Frontal cortex (tissue), 4 donors: Measurements from ENCODE around the gene BBS2. TPM values are rescaled to one million over a fixed set of nuclear protein-coding genes. Genes with fewer than 3 reads are reported as not detected.
"Not testable (repeated sequence)": the region's sequence is repeated elsewhere in the genome, so short reads cannot be mapped to it uniquely, and the experiment has no call there.

Source experiments
- DNase-seq, 2 donors: peaks; one replicate each; pipeline ENCODE4 v3.0.0; 2012; ENCODE audit warnings: low spot score in 2 of 2
- FAIRE-seq: peaks from 2 replicates; lab custom pipeline; 2012; peaks lifted over from hg19 to GRCh38; lab: Jason Lieb, UNC
- total RNA-seq: library from RNA; depleted of rRNA; stranded (reverse); fragments of >200 nt; gene quantifications from one replicate; pipeline ENCODE4 v1.2.3, GENCODE V29; 2014
- donor health status: control.
- donor health status: control.
- donor health status: control.

Gene BBS2
- total RNA-seq, 1 donor from 2014 or later: 144 TPM

DNA sequence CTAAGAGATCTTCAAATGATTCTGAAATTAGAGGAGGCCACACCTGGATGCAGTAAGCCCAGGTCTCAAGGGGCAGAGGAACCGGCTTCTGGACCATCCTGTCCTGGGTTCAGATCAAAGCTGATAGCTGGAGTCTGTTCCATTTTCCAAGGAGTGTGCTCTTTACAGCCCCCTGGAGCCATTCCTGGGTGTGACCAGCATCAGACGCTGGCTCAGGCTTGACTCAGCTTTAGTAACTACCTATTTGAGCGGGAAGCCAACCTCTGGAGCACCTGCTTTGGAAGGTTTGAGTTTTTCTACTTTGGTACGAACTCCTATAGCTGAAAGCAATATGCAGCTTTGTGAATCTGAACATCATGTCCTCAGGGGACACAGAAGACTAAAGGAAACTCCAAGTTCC lies 12.9 kb upstream of the BBS2 start:
- FAIRE-seq: no peak
- DNase-seq: no peak

DNA sequence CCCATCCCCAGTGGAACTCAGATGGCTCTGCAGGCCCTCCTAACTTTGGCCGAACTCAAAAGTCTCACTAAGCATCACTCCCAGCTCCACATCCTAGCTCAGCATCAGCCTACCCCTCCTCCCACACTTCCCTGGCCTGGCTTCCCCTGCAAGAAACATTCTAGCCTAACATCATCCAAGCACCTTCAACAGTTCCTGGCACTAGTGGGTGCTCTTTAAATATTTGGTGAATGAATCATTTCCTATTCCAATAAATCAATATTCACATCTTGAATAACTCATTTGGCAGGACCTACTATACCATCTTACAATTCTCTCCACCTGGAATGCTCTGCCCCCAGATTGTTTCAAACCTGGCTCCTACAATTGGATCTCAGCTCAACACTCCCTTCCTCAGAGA lies 11.0 kb upstream of the BBS2 start:
- DNase-seq: no peak
- FAIRE-seq: no peak

DNA sequence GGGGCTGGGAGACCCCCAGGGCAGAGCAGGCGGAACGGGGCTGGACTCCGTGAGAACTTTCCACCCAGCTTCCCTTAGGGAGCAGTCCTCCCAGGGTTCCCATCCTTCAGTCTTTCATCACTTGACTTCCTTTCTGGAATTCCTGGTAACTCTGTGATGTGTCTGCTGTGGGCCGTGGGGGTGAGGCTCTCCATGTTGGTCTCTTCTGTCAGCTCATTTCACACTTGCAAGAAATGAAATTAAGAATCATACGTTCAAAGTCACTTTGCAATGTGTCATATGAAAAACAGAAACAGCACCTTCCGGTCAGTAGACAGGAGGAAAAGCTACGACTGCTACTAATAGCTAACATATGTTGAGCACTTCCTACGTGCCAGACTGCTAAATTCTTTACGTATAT lies 5.4 kb upstream of the BBS2 start:
- no peak for DNase-seq
- FAIRE-seq: no peak

GRCh38 chr16:56520251-56520577 lies 390 bp upstream of the BBS2 start:
- no peak for FAIRE-seq

GRCh38 chr16:56518425-56518824 lies 1.4 kb downstream of the BBS2 start:
- FAIRE-seq (no peak), DNase-seq (no peak)

More at GRCh38 chr16:56520251-56520577, 390 bp upstream of the BBS2 start:
- DNase-seq: no peak

DNA sequence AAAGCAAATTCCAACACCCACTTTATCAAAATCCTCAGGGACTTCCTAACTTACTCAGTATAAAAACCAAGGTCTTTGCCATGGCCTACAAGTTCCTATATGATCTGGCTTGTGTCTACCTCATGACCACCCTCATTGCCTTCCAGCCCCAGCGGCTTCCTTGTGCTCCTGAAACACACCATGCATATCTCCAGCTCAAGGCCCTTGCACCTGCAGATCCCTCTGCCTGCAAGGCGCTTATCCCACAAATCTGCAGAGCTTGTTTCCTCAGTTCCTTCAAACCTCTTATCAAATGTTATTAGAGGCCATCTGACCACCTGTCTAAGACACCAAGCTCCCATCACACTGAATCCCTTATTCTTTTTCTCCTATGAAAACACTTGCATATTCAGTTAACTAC lies 2.6 kb downstream of the BBS2 start:
- no peak for DNase-seq
- no peak for FAIRE-seq

DNA sequence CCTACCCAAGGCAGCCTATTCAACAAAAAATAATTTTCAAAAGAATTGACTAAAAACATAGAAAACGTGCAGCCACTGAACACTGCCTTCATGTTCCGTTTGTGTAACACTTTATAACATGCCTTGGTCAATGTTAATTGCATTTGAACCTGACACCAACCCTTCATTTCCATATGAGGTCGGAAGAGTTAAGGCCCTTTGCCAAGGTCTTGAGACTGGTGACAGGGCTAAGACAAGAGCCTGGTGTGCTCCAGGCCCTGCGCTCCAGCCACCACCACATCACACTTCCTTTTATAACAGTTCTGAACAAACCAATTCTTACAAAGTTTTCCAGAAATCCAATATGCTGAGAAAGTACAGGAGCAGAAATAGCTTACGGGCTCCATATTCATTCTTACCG lies 4.2 kb downstream of the BBS2 start:
- FAIRE-seq: no peak

DNA sequence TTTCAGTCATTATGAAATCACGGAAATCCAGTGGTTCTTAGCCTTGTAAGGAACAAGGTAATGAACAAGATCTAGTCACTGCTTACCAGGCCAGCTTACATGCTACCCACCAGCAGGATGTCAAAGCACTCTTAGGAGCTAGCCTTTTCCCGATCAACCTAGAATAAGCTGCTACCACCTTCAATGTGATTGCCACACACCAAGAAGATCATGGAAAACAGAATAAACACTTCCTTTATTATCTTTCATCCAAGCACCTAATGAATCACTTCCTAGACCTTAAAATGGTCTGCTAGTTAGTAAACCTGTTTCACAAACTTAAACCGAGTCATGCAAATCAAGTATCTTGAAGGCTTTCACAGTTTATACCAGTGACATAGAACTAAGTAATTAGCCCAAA lies 5.0 kb downstream of the BBS2 start:
- DNase-seq (no peak), FAIRE-seq (no peak)

More for the DNA sequence above, 4.2 kb downstream of the BBS2 start:
- DNase-seq: no peak

DNA sequence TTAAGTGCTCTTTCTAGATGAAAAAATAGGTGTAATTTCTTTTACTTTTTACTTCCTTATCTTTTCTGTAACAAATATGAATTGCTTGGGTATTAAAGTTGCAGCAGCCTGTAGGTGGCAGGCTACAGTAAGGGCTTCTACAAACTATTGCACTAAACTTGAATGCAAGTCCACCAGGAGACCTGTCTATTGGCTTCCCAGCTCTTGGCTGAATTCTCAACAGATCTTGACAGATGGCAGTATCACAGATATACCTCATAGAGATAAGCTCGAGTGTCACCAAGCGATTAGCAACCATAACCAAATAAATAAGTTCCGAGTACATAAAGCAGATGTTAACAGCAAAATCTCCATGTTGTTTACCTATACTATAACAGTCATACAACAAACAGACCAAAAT lies 5.9 kb downstream of the BBS2 start:
- DNase-seq (peak in 1 of 2 donors; percentile 27), FAIRE-seq (no peak)

DNA sequence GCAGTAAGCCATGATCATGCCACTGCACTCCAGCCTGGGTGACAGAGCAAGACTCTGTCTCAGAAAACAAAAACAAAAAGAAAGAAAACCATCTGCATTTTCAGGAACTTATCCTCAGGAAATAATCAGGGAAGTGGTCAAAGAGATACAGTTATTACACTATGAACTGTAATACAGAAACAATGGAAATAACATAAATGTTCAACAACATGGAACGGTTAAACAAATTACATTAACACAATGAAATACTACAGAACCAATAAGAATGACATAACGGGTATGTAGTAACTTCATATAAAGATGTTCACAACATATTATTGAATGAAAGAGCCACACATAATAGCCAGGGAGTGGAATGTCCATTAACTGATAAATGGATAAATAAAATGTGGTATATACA lies 6.7 kb downstream of the BBS2 start:
- no peak for DNase-seq
- FAIRE-seq: no peak

- FAIRE-seq (no peak), DNase-seq (no peak)
Observed at GRCh38 chr16:56512025-56512424, 7.8 kb downstream of the BBS2 start.

- DNase-seq (no peak), FAIRE-seq (no peak)
Observed at GRCh38 chr16:56510544-56510943, 9.3 kb downstream of the BBS2 start.

DNA sequence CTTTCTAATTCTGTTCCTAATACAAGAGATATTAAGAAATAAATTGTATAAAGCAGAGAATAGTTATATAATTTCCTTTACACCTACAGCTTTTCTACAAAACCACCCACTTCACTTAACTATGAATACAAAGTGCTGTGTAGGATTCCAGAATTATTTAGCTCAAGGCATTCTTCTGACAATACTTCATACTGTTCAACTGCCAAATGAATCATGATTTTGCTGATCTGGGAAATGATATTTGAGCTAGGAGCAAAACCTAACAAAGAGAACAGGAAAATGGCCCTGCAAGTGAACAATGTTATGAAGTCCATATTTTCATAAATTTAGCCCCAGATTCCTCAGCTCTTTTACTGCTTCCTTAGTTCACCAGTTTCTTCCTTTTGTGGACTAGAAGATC lies 12.9 kb downstream of the BBS2 start:
- DNase-seq: no peak
- no peak for FAIRE-seq

DNA sequence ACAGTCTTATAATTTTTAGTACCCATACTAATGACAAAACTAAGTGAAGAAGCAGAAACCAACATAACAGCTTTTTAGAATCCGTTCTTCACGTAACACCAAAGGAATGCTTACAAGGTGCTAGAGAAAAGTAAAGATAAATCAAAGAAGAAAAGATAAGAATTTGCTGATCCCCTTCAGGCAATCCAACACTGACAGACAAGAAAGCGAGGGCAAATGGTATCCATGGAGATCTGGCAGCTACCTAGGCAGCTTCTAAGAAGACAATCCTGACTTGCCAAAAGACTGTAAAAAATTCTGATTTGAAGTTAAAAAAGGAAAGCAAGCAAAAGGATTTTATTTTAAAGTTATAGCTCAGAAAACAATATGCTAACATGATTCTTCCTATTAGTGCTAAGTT lies 14.6 kb downstream of the BBS2 start:
- DNase-seq (no peak), FAIRE-seq (no peak)

- FAIRE-seq (no peak), DNase-seq (no peak)
Observed at GRCh38 chr16:56493815-56494214, 26.0 kb downstream of the BBS2 start.

DNA sequence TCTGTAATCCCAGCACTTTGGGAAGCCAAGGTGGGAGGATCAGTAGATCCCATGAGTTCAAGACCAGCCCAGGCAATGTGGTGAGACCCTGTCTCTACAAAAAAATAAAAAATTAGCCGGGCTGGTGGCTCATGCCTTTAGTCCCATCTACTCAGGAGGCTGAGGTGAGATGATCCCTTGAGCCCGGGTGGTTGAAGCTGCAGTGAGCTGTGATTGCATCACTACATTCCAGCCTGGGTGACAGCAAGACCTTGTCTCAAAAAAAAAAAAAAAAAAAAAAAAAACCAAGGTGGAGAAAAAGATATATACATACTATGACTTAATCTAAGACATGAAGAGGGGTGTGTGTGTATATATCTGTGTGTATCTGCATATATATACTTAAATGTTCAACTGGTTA lies 26.7 kb downstream of the BBS2 start:
- no peak for FAIRE-seq
- DNase-seq: no peak

DNA sequence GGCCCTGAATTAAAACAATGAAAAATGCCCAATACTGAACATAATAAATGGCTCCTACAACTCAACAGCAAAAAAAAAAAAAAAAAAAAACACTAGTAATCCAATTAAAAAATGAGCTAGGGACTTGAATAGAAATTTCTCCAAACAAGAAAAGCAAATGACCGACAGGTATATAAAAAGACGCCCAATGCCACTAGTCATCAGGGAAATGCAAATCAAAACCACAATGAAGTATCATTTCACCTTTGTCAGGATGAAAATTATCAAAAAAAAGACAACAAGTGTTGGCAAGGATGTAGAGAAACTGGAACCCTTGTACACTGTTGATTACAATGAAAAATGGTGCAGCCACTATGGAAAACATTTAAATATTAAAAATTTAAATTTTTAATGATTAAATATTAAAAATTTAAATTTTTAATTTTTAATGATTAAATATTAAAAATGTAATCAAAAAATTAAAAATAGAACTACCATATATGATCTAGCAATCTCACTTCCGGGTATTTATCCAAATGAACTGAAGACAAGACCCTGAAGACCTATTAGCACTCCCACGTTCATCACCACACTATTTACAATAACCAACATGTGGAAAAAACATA lies 28.1 kb downstream of the BBS2 start:
- peak; percentile 93 for FAIRE-seq
- DNase-seq: no peak

- FAIRE-seq: not testable (repeated sequence)
Observed at GRCh38 chr16:56488868-56489267, 31.0 kb downstream of the BBS2 start.

DNA sequence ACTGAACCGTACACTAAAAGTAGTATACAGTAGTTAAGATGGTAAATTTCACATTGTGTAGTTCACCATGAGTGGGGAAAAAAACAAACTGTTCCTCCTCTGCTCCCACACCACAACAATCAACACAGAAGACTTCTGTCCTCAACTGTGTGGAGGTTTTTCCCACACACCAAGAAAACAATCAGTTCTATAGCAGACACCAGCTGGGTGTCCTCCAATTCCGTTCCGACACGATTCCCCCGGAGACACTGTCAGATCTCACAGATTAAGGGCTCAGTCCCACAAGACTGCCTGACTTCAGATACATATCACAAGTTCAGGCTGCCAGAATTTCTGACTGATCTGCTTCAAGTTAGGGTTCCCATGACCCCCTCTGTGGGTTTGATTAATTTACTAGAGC lies 31.8 kb downstream of the BBS2 start:
- no peak for FAIRE-seq
- no peak for DNase-seq

More at GRCh38 chr16:56488868-56489267, 31.0 kb downstream of the BBS2 start:
- not testable (repeated sequence) for DNase-seq

DNA sequence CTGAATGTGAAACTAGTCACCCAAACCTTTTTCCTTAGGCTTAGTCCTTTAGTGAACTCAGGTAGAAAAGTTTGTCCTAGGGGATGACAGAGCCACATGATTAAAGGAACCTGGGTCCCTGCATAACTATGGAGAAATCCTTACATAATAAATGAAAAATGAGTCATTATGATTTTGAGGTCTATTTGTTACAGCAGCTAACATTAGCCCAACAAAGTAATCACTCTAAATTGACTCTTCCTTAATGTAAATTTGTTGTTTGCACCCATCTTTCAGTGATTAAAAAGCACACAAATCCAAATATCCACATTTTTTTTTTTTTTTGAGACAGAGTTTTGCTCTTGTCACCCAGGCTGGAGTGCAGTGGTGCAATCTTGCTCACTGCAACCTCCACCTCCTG lies 36.4 kb downstream of the BBS2 start:
- DNase-seq (no peak), FAIRE-seq (no peak)

- FAIRE-seq: no peak
- no peak for DNase-seq
Observed at GRCh38 chr16:56482683-56483236, 37.1 kb downstream of the BBS2 start.

DNA sequence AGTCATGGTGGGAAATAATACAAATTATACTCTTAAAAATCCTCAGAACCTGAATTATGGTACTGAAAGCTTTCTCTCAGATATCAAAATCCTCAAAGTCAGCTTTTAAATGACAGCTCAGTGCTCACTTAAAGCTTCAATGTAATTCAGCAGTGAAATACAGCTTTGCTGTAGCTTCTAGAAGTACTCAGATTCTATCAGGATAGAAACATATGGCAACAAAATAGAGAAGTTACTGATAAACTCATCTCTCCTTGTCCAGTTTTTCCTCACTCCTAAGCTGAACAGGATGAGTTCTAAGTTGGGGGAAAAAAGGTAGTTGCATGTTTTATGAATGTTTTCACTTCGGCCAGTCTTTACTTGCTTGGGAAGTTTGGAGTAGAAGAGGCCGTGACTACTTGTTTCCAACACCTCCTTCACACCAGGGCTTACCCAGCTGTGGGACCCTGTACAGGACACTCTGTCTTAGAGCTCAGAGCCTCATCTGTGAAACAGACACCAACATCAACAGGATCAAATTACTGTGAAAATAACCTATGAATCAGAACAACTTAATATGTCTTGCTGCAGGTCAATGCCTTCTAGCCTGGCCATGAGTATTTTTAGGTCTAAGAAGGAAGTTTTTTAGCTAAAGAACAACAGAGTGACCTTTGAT lies 38.2 kb downstream of the BBS2 start:
- DNase-seq (no peak), FAIRE-seq (no peak)
